Measurements from ENCODE around the gene MACROD2.

Gene MACROD2

DNA sequence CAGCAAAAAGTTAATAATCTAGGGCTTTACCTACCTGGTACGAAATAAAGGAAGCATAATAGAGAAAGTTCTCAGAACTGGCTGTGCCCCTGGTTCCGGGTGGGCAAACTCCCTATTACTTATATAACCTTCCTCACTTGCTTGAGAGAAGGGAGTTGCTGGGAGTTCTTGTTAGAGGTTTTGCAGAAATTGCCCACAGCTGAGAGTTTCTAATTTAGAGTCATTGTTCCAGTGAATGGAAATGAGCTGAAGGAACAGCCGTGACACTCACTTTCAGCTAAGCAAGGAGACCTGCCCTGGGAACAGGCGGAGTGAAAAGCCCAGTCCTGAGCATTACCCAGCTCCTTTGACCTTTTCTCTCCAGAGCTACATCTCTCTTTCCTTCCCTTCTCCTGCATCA, 936.7 kb downstream of the MACROD2 start:
- DNase-seq = no peak

- DNase-seq = no peak
These were observed 940.0 kb downstream of the MACROD2 start for GRCh38 chr20:14935285-14935684.

- no peak for DNase-seq
These were observed 941.7 kb downstream of the MACROD2 start for GRCh38 chr20:14937021-14937420.

DNA sequence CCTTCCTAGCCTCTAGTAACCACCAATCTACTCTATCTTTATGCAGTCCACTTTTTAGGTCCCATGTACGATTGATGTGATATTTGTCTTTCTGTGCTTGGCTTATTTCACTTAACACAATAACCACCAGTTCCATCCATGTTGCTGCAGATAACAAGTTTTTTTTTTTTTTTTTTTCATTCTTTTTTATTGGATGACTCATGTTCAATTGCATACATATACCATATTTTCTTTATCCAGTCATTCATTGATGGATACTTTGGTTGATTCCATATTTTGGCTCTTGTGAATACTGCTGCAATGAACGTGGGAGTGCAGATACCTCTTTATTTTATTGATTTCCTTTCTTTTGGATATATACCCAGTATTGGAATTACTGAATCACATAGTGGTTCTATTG, 942.5 kb downstream of the MACROD2 start:
- DNase-seq = no peak

GRCh38 chr20:14947536-14947935, 952.2 kb downstream of the MACROD2 start:
- DNase-seq = no peak

GRCh38 chr20:14947946-14948345, 952.6 kb downstream of the MACROD2 start:
- DNase-seq = no peak

DNA sequence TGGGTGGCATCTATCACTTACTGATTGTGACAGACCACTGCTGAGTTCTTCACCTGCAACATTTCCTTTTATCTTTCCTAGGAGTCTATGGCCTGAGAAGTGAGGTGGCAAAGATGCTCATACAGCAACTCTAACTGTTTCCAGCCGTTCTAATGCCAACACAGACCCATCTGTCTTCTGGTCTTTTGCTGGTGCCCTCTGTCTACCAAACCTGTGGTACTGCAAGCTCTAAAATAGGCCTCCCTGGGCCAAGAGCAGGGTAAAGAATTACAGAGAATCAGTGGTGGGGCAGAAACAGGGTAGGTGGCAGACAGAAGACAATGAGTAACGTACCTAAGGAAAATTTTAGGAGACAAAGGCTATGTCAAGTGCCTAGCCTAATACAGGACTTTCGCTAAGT, 953.1 kb downstream of the MACROD2 start:
- DNase-seq = no peak

DNA sequence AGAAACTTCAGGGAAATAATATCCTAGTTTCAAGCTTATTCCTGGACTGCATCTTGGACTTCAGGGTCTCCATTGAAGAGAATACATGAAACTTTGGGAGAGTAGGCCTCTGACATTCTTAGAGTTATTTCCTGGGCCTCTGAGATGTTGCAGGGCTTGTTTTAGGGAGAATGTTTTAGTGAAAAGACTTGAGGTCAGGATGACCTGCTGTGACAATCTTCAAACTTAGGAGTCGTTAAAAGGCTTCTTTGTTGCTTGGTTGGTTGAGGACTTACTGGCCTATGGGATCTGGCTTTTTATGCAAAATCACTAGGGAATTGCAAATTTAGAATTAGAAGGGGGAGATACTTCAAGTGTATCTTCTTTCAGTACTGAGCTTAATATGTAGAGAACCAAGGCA, 955.3 kb downstream of the MACROD2 start:
- no peak for DNase-seq

DNA sequence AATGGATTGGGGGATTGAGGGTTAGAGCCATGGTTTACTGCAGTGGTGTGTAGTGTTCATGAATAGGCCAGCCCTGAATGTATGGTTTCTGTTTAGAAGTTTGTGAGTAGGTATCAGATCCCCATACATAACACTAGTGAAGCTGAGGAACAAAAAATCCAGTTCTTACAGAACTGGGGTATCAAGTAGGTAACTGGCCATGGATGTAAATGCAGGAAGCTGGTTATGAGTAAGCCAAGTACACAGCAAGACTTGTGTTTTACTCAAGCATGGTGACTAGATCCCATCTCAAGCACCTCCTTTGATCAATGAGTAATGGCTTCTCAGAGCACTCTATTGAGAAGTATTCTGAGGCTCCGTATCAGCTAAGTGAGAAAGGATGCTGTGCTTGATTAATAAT, 955.8 kb downstream of the MACROD2 start:
- no peak for DNase-seq

- no peak for DNase-seq
These were observed 956.5 kb downstream of the MACROD2 start for GRCh38 chr20:14951707-14952418.

DNA sequence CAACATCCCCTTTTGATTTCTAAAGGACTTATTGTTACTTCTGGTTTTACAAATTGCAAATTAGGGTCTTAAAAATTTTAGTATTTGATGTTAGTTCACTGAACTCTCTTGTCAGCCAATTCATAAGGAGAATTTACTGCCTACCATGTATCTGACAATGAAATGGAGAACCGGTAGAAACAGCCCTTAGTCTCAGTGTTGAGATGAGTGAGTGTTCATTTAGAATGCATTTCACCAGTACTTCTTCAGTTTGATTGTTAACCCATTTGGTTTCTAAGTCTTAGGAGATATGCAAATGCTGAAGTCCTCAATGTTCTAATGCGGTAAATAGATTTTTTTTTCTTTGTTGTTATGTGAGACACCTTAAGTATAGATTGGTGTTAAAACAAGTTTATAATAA, 958.4 kb downstream of the MACROD2 start:
- no peak for DNase-seq

DNA sequence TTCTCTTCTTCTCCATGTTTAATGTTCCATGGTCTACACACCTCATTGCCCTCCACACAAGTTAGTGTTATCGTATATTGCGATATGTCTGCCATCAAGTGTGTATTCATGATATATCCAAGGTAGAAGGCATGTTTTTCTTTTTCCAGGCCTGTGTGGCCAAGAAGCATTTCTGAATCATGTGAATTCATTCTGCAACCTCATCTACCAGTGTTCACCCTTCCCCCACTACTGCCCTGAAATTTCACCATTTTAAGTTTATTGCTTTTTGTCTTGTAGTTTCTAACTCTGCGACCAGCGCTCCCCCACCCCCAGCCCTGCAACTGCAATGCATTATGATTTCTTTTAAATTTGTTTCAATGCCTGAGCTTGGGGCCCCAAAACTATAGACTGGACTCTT, 960.1 kb downstream of the MACROD2 start:
- DNase-seq = no peak

GRCh38 chr20:14956026-14956425, 960.7 kb downstream of the MACROD2 start:
- no peak for DNase-seq

GRCh38 chr20:14956538-14956937, 961.2 kb downstream of the MACROD2 start:
- no peak for DNase-seq

- no peak for DNase-seq
These were observed 962.1 kb downstream of the MACROD2 start for GRCh38 chr20:14957402-14957801.

GRCh38 chr20:14958626-14959025, 963.3 kb downstream of the MACROD2 start:
- DNase-seq = no peak

DNA sequence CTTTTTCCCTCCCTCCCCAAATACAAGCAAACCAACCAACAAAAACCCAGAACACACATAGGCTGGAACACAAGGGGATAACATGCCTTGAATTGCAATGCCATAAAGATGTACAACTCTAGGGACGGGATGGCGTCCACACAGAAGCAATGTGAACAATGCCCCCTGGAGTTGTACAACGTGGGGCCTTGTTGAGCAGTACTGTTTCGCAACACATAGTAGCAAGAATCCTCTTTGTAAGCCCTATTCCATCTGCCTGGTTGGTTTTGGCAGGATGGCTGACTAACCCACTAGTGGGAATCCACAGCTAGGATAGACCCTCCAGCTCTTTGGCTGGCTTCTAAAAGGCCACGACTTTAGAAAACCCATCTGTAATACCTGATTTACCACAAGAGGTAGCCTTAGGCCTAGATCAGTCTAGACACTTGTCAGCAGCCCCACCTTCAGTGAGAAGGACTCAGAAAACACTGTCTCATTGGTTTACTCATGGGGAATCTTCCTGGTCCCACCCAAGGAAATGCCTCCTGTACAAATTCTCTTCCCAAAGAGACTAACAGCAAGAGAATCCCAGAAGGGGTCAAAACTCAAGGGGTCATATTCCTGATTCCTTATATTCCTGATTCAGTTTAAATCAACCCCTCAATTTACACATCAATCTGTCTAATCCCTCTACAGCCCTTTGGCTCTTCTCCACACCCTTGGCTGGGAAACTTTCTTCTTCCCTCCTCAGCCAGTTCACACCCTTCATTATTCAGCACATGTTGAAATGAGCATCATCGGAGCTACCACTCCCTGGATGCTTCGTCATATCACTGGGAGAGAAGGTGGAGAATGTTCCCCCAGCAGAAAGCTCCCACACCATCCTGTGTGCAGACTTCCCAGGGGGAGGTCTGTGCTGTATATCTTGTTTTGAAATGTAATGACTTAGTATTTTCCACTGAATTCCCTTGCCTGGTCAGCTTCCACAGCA, 964.5 kb downstream of the MACROD2 start:
- no peak for DNase-seq

DNA sequence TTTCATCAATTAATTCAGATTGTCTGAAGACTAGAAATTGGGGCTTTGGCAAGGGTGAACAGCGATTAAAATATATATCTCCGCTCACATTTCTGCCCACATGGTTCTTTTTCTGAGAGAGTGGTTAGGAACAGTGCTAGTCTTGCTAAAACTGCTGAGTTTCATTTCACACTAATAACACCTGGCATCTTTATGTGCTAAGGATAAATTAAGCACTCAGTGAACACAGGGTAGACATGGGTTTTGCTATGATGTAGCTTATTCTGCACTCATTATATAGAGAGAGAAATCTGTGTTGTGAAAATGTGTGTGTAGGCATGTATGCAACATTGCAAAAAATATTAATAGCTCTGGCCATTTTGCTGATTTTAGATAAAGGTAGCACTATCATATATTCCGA, 965.5 kb downstream of the MACROD2 start:
- no peak for DNase-seq

- DNase-seq = no peak
These were observed 967.9 kb downstream of the MACROD2 start for GRCh38 chr20:14963262-14963663.

DNA sequence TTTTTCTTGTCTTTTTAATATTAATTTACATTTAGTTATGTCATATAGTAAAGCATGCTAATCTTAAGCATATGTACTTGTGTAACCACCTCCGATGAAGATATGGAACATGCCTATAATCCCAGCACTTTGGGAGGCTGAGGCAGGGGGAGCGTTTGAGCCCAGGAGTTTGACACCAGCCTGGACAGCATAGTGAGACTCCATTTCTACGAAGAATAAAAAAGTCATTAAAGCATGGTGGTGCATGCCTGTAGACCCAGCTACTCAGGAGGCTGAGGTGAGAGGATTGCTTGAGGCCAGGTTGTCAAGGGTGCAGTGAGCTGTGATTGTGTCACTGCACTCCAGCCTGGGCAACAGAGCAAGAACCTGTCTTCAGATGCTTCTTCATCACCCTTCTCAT, 970.9 kb downstream of the MACROD2 start:
- no peak for DNase-seq

DNA sequence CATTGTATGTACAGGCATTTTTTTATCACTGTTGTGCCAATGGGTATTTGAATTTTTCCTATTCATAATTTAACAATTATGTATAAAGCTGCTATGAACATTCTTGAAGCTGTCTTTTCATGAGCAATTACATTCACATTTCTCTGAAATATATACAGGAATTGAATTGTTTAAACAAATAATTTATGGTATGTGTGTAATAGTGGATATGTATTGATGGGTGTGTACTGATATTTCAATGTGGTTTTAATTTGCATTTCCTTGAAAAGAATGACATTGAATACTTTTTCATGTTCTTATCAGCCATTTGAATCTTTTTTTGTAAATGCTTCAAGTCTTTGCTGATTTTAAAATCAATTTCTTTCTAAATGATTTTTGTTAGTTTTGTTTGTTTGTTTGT, 971.5 kb downstream of the MACROD2 start:
- DNase-seq = no peak

GRCh38 chr20:14972256-14972655, 976.9 kb downstream of the MACROD2 start:
- DNase-seq = no peak

DNA sequence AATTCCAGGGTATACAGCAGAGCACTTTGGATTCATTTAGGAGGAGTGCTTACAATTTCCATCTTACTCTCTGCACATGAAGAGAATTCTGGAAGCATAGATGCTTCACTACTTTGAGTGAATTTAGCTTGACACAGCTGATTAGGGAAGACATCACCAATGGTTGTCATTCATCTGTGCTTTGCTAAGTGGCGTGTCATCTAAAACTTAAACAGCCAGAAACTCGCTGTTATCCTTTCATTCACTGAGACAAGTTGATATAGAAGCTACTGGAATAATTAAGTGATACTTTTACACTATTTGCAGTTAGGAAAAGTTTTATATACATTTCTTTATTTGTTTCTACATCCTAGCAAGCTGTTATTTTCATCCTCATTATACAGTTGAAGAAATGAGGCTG, 977.4 kb downstream of the MACROD2 start:
- DNase-seq = no peak

DNA sequence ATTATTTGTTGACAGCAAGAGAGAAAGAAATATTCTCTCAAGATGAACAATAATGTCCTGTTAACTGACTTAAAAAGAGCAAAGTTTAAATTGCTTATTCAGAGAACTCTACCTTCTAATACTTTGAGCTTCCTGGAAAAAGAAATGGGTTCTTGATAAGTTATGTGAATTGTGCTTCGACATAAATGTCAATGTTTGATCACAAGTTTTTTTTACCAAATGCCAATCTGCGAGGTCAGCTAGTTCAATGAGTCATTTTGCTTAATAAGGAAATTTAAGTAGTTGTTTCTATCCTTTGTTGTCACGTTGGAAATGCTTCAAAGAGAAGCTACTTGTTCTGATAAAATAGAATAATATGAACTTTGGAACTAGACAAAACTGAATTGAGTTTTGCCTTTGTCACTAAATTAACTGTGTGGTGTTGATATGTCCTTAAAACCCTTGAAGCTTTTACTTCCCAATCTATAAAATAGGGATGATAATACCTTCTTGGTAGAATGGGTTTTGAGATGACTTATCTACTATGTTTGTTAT, 984.2 kb downstream of the MACROD2 start:
- DNase-seq = no peak
